PFSK-1 (cell line): ENCODE data around the gene ZFHX3.

Source experiments
- POLR2AphosphoS5 ChIP-seq: IDR thresholded peaks from 2 replicates; pipeline ENCODE4 v1.6.1; 2012; ENCODE audit warnings: low read depth, mild to moderate bottlenecking, control low read depth, low read length, moderate library complexity
- SIN3A ChIP-seq: IDR thresholded peaks from 2 replicates; pipeline ENCODE4 v1.6.1; 2012; ENCODE audit warnings: mild to moderate bottlenecking, low read length, moderate library complexity, borderline replicate concordance; ENCODE audit not compliant: insufficient read depth
- TAF1 ChIP-seq: IDR thresholded peaks from 2 replicates; pipeline ENCODE4 v1.6.1; 2012; ENCODE audit warnings: low read length, control low read depth, borderline replicate concordance; ENCODE audit not compliant: insufficient read depth
- TF ChIP-seq, protein P1 (sequence below), 2 experiments: IDR thresholded peaks; 2 replicates each; pipeline versions ENCODE4 v1.6.1 to v1.8.0; 2011 to 2012; ENCODE audit warnings: low read depth in 2 of 2, low read length in 2 of 2, control low read depth in 1 of 2, inconsistent platforms in 1 of 2, mild to moderate bottlenecking in 1 of 2, moderate library complexity in 1 of 2; ENCODE audit not compliant: insufficient read depth in 1 of 2

DNA sequence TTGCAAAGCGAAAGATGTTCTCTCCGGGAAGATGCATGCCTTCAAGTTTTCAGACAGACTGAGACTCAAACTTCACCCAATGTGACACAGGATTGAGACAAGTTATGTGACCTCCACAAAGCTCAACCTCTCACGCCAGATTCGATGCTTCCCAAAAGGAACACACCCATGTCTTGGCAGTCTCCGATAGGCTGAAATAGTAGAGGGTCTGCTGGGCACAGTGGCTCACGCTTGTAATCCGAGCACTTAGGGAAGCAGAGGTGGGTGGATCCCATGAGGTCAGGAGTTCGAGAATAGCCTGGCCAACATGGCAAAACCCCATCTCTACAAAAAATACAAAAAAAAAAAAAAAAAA lies 22.1 kb downstream of the ZFHX3 start:
- TF ChIP-seq POLR2AphosphoS5 = no peak
- TF ChIP-seq, protein P1, sequence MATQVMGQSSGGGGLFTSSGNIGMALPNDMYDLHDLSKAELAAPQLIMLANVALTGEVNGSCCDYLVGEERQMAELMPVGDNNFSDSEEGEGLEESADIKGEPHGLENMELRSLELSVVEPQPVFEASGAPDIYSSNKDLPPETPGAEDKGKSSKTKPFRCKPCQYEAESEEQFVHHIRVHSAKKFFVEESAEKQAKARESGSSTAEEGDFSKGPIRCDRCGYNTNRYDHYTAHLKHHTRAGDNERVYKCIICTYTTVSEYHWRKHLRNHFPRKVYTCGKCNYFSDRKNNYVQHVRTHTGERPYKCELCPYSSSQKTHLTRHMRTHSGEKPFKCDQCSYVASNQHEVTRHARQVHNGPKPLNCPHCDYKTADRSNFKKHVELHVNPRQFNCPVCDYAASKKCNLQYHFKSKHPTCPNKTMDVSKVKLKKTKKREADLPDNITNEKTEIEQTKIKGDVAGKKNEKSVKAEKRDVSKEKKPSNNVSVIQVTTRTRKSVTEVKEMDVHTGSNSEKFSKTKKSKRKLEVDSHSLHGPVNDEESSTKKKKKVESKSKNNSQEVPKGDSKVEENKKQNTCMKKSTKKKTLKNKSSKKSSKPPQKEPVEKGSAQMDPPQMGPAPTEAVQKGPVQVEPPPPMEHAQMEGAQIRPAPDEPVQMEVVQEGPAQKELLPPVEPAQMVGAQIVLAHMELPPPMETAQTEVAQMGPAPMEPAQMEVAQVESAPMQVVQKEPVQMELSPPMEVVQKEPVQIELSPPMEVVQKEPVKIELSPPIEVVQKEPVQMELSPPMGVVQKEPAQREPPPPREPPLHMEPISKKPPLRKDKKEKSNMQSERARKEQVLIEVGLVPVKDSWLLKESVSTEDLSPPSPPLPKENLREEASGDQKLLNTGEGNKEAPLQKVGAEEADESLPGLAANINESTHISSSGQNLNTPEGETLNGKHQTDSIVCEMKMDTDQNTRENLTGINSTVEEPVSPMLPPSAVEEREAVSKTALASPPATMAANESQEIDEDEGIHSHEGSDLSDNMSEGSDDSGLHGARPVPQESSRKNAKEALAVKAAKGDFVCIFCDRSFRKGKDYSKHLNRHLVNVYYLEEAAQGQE (IDR thresholded peaks at IDR 0.05; ENCODE audit: insufficient read depth in 1 of 2, low read depth in 2 of 2, low read length in 2 of 2) = no peak
- no peak for TF ChIP-seq TAF1
- no peak for TF ChIP-seq SIN3A
